Sigmoid colon (tissue), 7 donors: ENCODE data around the gene SIAH1. TPM values are rescaled to one million over a fixed set of nuclear protein-coding genes. Genes with fewer than 3 reads are reported as not detected.
"Not testable (repeated sequence)": the region's sequence is repeated elsewhere in the genome, so short reads cannot be mapped to it uniquely, and the experiment has no call there.

Experiments
- DNase-seq: peaks from one replicate; pipeline ENCODE4 v3.0.0-alpha.2; 2019
- H3K27ac ChIP-seq, 4 donors: fragments of 200-600 bp; sonication (generic); one replicate each; pipeline ENCODE4 v1.5.1; 2016 to 2019; ENCODE audit warnings: mild to moderate bottlenecking in 1 of 4
- H3K27me3 ChIP-seq, 3 donors: fragments of 200-600 bp; sonication (generic); one replicate each; pipeline ENCODE4 v1.5.1; 2019; ENCODE audit warnings: mild to moderate bottlenecking in 1 of 3
- H3K36me3 ChIP-seq, 4 donors: fragments of 200-600 bp; sonication (generic); one replicate each; pipeline ENCODE4 v1.5.1; 2016 to 2019
- H3K4me1 ChIP-seq, 4 donors: fragments of 200-600 bp; sonication (generic); one replicate each; pipeline ENCODE4 v1.5.1; 2017 to 2019
- H3K4me3 ChIP-seq, 4 donors: fragments of 200-600 bp; sonication (generic); one replicate each; pipeline ENCODE4 v1.5.1; 2017 to 2019; ENCODE audit warnings: mild to moderate bottlenecking in 2 of 4, moderate library complexity in 1 of 4
- H3K9me3 ChIP-seq, 4 donors: fragments of 200-600 bp in 3 of 4; sonication (generic) in 3 of 4; one replicate each; pipeline versions ENCODE4 v1.5.1 to v1.6.1; 2013 to 2019
- CTCF ChIP-seq, 4 experiments: fragments of 450-650 bp in 3 of 4; fragments of 200-600 bp in 1 of 4; IDR thresholded peaks; one replicate each; pipeline ENCODE4 v1.5.1; 2016 to 2019; ENCODE audit warnings: antibody characterized with exemption in 4 of 4, mild to moderate bottlenecking in 3 of 4, moderate library complexity in 2 of 4
- EP300 ChIP-seq, 4 donors: sonication (generic); formaldehyde crosslinking; IDR thresholded peaks; one replicate each; pipeline ENCODE4 v1.6.1; 2017; ENCODE audit warnings: antibody characterized with exemption in 4 of 4
- POLR2A ChIP-seq, 2 donors: fragments of 450-650 bp; IDR thresholded peaks; one replicate each; pipeline ENCODE4 v1.6.1; 2016; ENCODE audit warnings: antibody characterized with exemption in 2 of 2, mild to moderate bottlenecking in 2 of 2, moderate library complexity in 2 of 2
- POLR2AphosphoS5 ChIP-seq, 4 donors: sonication (generic); formaldehyde crosslinking; IDR thresholded peaks; one replicate each; pipeline ENCODE4 v1.6.1; 2017; ENCODE audit warnings: antibody characterized with exemption in 4 of 4
- WGBS, 2 donors: extraction: QIAGEN DNeasy Blood & Tissue Kit; methylation state at CpG; one replicate each; pipeline ENCODE4 v1.1.7; 2013; 5-methylcytosine and 5-hydroxymethylcytosine counted together
- intact Hi-C: fragments of 100-400 bp; cut with DNase I; formaldehyde crosslinking; loops from one replicate; pipeline ENCODE4 v1.15.1; 2023
- polyA plus RNA-seq, 3 donors: library from polyadenylated mRNA; stranded (reverse); fragments of 200-250 nt; gene quantifications; one replicate each; pipeline ENCODE4 v1.2.3, GENCODE V29; 2013
- total RNA-seq, 4 donors: library from RNA; depleted of rRNA; stranded (reverse); fragments of >200 nt; gene quantifications; one replicate each; pipeline ENCODE4 v1.1.0, GENCODE V29; 2016
- donor health status: healthy with polysubstance abuse.
- donor health status: Bipolar disorder and iron deficiency.
- donor health status: healthy.

Gene SIAH1
- total and polyA plus RNA-seq, 7 donors = 18.1 to 37.4 (median 25.5) TPM

GRCh38 chr16:48374255-48374654 is 11.0 kb downstream of the SIAH1 start:
- Histone ChIP-seq H3K4me1 (peaks cover 0 to 95% (median 77%) of the 10 kb centered on the region in 4 donors), H3K27ac (no peak overlapping the region), H3K27me3 (no peaks in the 10 kb centered on the region), H3K36me3 (no peaks in the 10 kb centered on the region), H3K4me3 (no peak overlapping the region), H3K9me3 (no peaks in the 10 kb centered on the region)
- DNase-seq = no peak
- TF ChIP-seq POLR2A (IDR thresholded peaks at IDR 0.05) (no peak), CTCF (IDR thresholded peaks at IDR 0.05) (no peak), EP300 (IDR thresholded peaks at IDR 0.05) (no peak), POLR2AphosphoS5 (IDR thresholded peaks at IDR 0.05) (no peak)
- intact Hi-C loops = no loop called here
- WGBS, 2 donors = 22 to 65% methylated on average over 2 of the region's 2 CpGs

GRCh38 chr16:48373258-48374029 is 11.8 kb downstream of the SIAH1 start:
- Histone ChIP-seq H3K27me3 (no peaks in the 10 kb centered on the region), H3K4me3 (no peak overlapping the region), H3K36me3 (no peaks in the 10 kb centered on the region), H3K9me3 (no peaks in the 10 kb centered on the region), H3K27ac (no peak overlapping the region), H3K4me1 (peaks cover 0 to 87% (median 69%) of the 10 kb centered on the region in 4 donors)
- 89% methylated on average over 4 of the region's 4 CpGs for whole genome bisulfite sequencing, 2 donors
- no peak for TF ChIP-seq CTCF (IDR thresholded peaks at IDR 0.05)
- no peak for TF ChIP-seq POLR2A (IDR thresholded peaks at IDR 0.05)
- no peak for TF ChIP-seq POLR2AphosphoS5 (IDR thresholded peaks at IDR 0.05)
- no peak for TF ChIP-seq EP300 (IDR thresholded peaks at IDR 0.05)
- no peak for DNase-seq
- intact Hi-C loops = no loop called here

GRCh38 chr16:48372744-48373143 is 12.5 kb downstream of the SIAH1 start:
- no peaks in the 10 kb centered on the region for H3K36me3 ChIP-seq
- no peak for DNase-seq
- no peaks in the 10 kb centered on the region for H3K27me3 ChIP-seq
- H3K9me3 ChIP-seq = no peaks in the 10 kb centered on the region
- no peak for TF ChIP-seq POLR2AphosphoS5 (IDR thresholded peaks at IDR 0.05)
- TF ChIP-seq EP300 (IDR thresholded peaks at IDR 0.05) = no peak
- intact Hi-C loops = no loop called here
- H3K27ac ChIP-seq = no peak overlapping the region
- H3K4me1 ChIP-seq = peaks cover 0 to 81% (median 64%) of the 10 kb centered on the region in 4 donors
- H3K4me3 ChIP-seq = no peak overlapping the region
- 93% methylated on average over 4 of the region's 4 CpGs for WGBS, 2 donors

- Histone ChIP-seq H3K4me1 (peaks cover 0 to 82% (median 62%) of the 10 kb centered on the region in 4 donors), H3K27me3 (no peaks in the 10 kb centered on the region), H3K4me3 (no peak overlapping the region), H3K27ac (no peak overlapping the region), H3K9me3 (no peaks in the 10 kb centered on the region), H3K36me3 (no peaks in the 10 kb centered on the region)
- intact Hi-C loops = no loop called here
- DNase-seq = no peak
- TF ChIP-seq POLR2A (IDR thresholded peaks at IDR 0.05) = no peak
- no peak for TF ChIP-seq CTCF (IDR thresholded peaks at IDR 0.05)
- no peak for TF ChIP-seq EP300 (IDR thresholded peaks at IDR 0.05)
- no peak for TF ChIP-seq POLR2AphosphoS5 (IDR thresholded peaks at IDR 0.05)
Measured at GRCh38 chr16:48371393-48371780, 13.8 kb downstream of the SIAH1 start.

GRCh38 chr16:48370668-48371392 is 14.4 kb downstream of the SIAH1 start:
- intact Hi-C loops = not testable (repeated sequence)
- 91 to 95% methylated on average over 18 of the region's 18 CpGs for WGBS, 2 donors

More at GRCh38 chr16:48370668-48371392, 14.4 kb downstream of the SIAH1 start:
- H3K36me3 ChIP-seq, H3K27me3 ChIP-seq, H3K4me3 ChIP-seq, H3K27ac ChIP-seq, H3K9me3 ChIP-seq, DNase-seq: not testable (repeated sequence)
- peaks cover 0 to 80% (median 62%) of the 10 kb centered on the region in 4 donors for H3K4me1 ChIP-seq
